SK-N-SH (cell line): ENCODE results near the gene NBEA. TPM values are rescaled to one million over a fixed set of nuclear protein-coding genes. Genes with fewer than 3 reads are reported as not detected.

Experiments used
- CTCF ChIA-PET: fragments of 300-600, 350-600 bp; formaldehyde crosslinking; extraction: SDS; loops from one replicate; lab custom pipeline; 2021; lab: Yijun Ruan, JAX
- POLR2A ChIA-PET: fragments of 350-600 bp; sonication (Branson Sonifier 250); formaldehyde crosslinking; extraction: SDS; loops from one replicate; lab custom pipeline; 2020; ENCODE audit warnings: antibody characterized with exemption, inconsistent platforms; lab: Yijun Ruan, JAX
- DNase-seq: peaks from one replicate; pipeline ENCODE4 v3.0.0; 2012
- H2AFZ ChIP-seq: fragments of 200-600 bp; sonication (generic); 2 replicates; pipeline ENCODE4 v1.8.1; 2016; ENCODE audit warnings: antibody characterized with exemption, mild to moderate bottlenecking, low read depth
- H3F3A ChIP-seq: fragments of 200-600 bp; sonication (generic); replicated peaks from 2 replicates; pipeline ENCODE3; 2016; ENCODE audit warnings: antibody characterized with exemption, mild to moderate bottlenecking; ENCODE audit not compliant: insufficient read depth
- H3K27ac ChIP-seq, 2 experiments: fragments of 200-500 bp in 1 of 2; fragments of 200-600 bp in 1 of 2; sonication (Bioruptor generic) in 1 of 2; sonication (generic), shearing (Covaris generic) in 1 of 2; 2 replicates each; pipeline versions ENCODE4 v1.5.1 to v1.6.1; 2014 to 2016; ENCODE audit warnings: low read depth in 2 of 2, inconsistent platforms in 1 of 2, low read length in 1 of 2, mild to moderate bottlenecking in 1 of 2, mixed read lengths in 1 of 2
- H3K27me3 ChIP-seq: fragments of 200-600 bp; sonication (generic), shearing (Covaris generic); 2 replicates; pipeline ENCODE4 v1.6.1; 2016; ENCODE audit warnings: mixed run types; ENCODE audit not compliant: insufficient read depth
- H3K36me3 ChIP-seq, 2 experiments: fragments of 200-500 bp in 1 of 2; fragments of 200-600 bp in 1 of 2; sonication (Bioruptor generic) in 1 of 2; sonication (generic) in 1 of 2; replicated peaks in 1 of 2; 2 replicates each; pipeline versions ENCODE3 to v1.5.1; 2014 to 2016; ENCODE audit warnings: low read length in 1 of 2, mild to moderate bottlenecking in 1 of 2; ENCODE audit not compliant: insufficient read depth in 2 of 2, control insufficient read depth in 1 of 2
- H3K4me1 ChIP-seq, 2 experiments: fragments of 200-500 bp in 1 of 2; fragments of 200-600 bp in 1 of 2; sonication (Bioruptor generic) in 1 of 2; sonication (generic), shearing (Covaris generic) in 1 of 2; 2 replicates each; pipeline versions ENCODE4 v1.5.1 to v1.6.1; 2014 to 2016; ENCODE audit warnings: low read depth in 1 of 2, low read length in 1 of 2, mixed run types in 1 of 2; ENCODE audit not compliant: insufficient read depth in 2 of 2, control insufficient read depth in 1 of 2
- H3K4me2 ChIP-seq: fragments of 200-600 bp; sonication (generic), shearing (Covaris generic); 2 replicates; pipeline ENCODE4 v1.6.1; 2017; ENCODE audit warnings: mixed run types
- H3K4me3 ChIP-seq, 2 experiments: fragments of 200-500 bp in 1 of 2; fragments of 200-600 bp in 1 of 2; sonication (Bioruptor generic) in 1 of 2; sonication (generic), shearing (Covaris generic) in 1 of 2; 2 replicates each; pipeline versions ENCODE4 v1.5.1 to v1.8.1; 2014 to 2016; ENCODE audit warnings: low read depth in 2 of 2, inconsistent platforms in 1 of 2, low read length in 1 of 2, mild to moderate bottlenecking in 1 of 2, mixed read lengths in 1 of 2, moderate library complexity in 1 of 2
- H3K79me2 ChIP-seq: fragments of 200-600 bp; sonication (generic); 2 replicates; pipeline ENCODE4 v1.8.1; 2017; ENCODE audit warnings: mild to moderate bottlenecking; ENCODE audit not compliant: insufficient read depth
- H3K9ac ChIP-seq: fragments of 200-600 bp; sonication (generic); 2 replicates; pipeline ENCODE4 v1.6.1; 2017; ENCODE audit warnings: mixed run types
- H3K9me2 ChIP-seq: fragments of 200-600 bp; sonication (generic); 2 replicates; pipeline ENCODE4 v1.6.1; 2017; ENCODE audit warnings: mixed run types
- H3K9me3 ChIP-seq: fragments of 200-600 bp; sonication (generic); 2 replicates; pipeline ENCODE4 v1.6.1; 2017; ENCODE audit warnings: mixed run types, mild to moderate bottlenecking, moderate library complexity
- H4K20me1 ChIP-seq: fragments of 200-600 bp; sonication (generic); 2 replicates; pipeline ENCODE4 v1.6.1; 2017; ENCODE audit warnings: mild to moderate bottlenecking, mixed run types; ENCODE audit not compliant: insufficient read depth
- ELF1 ChIP-seq: IDR thresholded peaks from 2 replicates; pipeline ENCODE4 v1.4.0; 2012
- EZH2phosphoT487 ChIP-seq: fragments of 200-600 bp; sonication (generic); IDR thresholded peaks from 2 replicates; pipeline ENCODE4 v1.6.1; 2017; ENCODE audit warnings: low read depth, mixed run types, mild to moderate bottlenecking, antibody characterized with exemption, moderate library complexity, borderline replicate concordance
- FOSL2 ChIP-seq: IDR thresholded peaks from 2 replicates; pipeline ENCODE4 v1.4.0; 2012; ENCODE audit warnings: low read depth, mild to moderate bottlenecking, moderate library complexity, borderline replicate concordance
- FOXM1 ChIP-seq: IDR thresholded peaks from 2 replicates; pipeline ENCODE4 v1.4.0; 2012; ENCODE audit warnings: low read depth, mild to moderate bottlenecking
- GATA2 ChIP-seq: sonication (generic); formaldehyde crosslinking; IDR thresholded peaks from 2 replicates; pipeline ENCODE4 v1.5.0; 2020; ENCODE audit warnings: mild to moderate bottlenecking, missing genetic modification reagents
- JUND ChIP-seq: IDR thresholded peaks from 2 replicates; pipeline ENCODE4 v1.4.0; 2012
- MAX ChIP-seq: IDR thresholded peaks from 2 replicates; pipeline ENCODE4 v1.4.0; 2012; ENCODE audit warnings: low read depth
- MEF2A ChIP-seq: IDR thresholded peaks from 2 replicates; pipeline ENCODE4 v1.4.0; 2012; ENCODE audit warnings: low read depth, borderline replicate concordance
- NRF1 ChIP-seq: IDR thresholded peaks from 2 replicates; pipeline ENCODE4 v1.6.1; 2012; ENCODE audit warnings: low read depth, mild to moderate bottlenecking, low read length
- PBX3 ChIP-seq: IDR thresholded peaks from 2 replicates; pipeline ENCODE4; 2012
- POLR2AphosphoS5 ChIP-seq: IDR thresholded peaks from 2 replicates; pipeline ENCODE4 v1.6.1; 2012; ENCODE audit warnings: low read depth, low read length
- RAD21 ChIP-seq: IDR thresholded peaks from 2 replicates; pipeline ENCODE4 v1.6.1; 2012; ENCODE audit warnings: mild to moderate bottlenecking, low read length
- SMC3 ChIP-seq: IDR thresholded peaks from 2 replicates; pipeline ENCODE4 v1.6.1; 2012; ENCODE audit warnings: low read depth, low read length, improper control_type of control experiment
- TAF1 ChIP-seq: IDR thresholded peaks from 2 replicates; pipeline ENCODE4 v1.6.1; 2012; ENCODE audit warnings: low read depth, mild to moderate bottlenecking, low read length, moderate library complexity, borderline replicate concordance
- TCF12 ChIP-seq: IDR thresholded peaks from 2 replicates; pipeline ENCODE4 v1.4.0; 2012
- TEAD4 ChIP-seq: IDR thresholded peaks from 2 replicates; pipeline ENCODE4 v1.4.0; 2012; ENCODE audit warnings: mild to moderate bottlenecking, borderline replicate concordance; ENCODE audit not compliant: insufficient read depth
- USF2 ChIP-seq: fragments of 150-350 bp; IDR thresholded peaks from 2 replicates; pipeline ENCODE4 v1.6.1; 2017; ENCODE audit warnings: antibody characterized with exemption, low read length, low read depth, borderline replicate concordance
- YY1 ChIP-seq: IDR thresholded peaks from 2 replicates; pipeline ENCODE4 v1.4.0; 2012; ENCODE audit warnings: low read depth, mild to moderate bottlenecking
- WGBS: methylation state at CpG from one replicate; pipeline ENCODE4 v1.1.6; 2017; ENCODE audit warnings: low lambda C conversion rate; 5-methylcytosine and 5-hydroxymethylcytosine counted together
- polyA plus RNA-seq, 3 experiments: library from polyadenylated mRNA; depleted of rRNA; stranded (reverse); fragments of >200 nt; gene quantifications; 2 replicates each; pipeline ENCODE4 v1.2.3, GENCODE V29; 2012
- TF ChIP-seq, protein P1 (sequence below): fragments of 200-600 bp; sonication (generic); IDR thresholded peaks from 2 replicates; pipeline ENCODE4 v1.6.1; 2017; ENCODE audit warnings: antibody characterized with exemption, mild to moderate bottlenecking, moderate library complexity
- TF ChIP-seq, protein P2 (sequence below): IDR thresholded peaks from 2 replicates; pipeline ENCODE4 v1.6.1; 2012; ENCODE audit warnings: mild to moderate bottlenecking, low read depth, low read length, moderate library complexity
- TF ChIP-seq, protein P3 (sequence below): IDR thresholded peaks from 2 replicates; pipeline ENCODE4 v1.4.0; 2012; ENCODE audit warnings: low read depth, borderline replicate concordance

The NBEA gene
- polyA plus RNA-seq, 1 of the 3 experiments (the other 2 are of a cell fraction): 12.3 TPM

- Histone ChIP-seq H3K4me1 (peaks cover 0 to 4% of the 10 kb centered on the region in 2 experiments; a peak in 2 of 4 replicates), H3K36me3 (no peaks in the 10 kb centered on the region), H3K9ac (no peak overlapping the region), H3K79me2 (no peaks in the 10 kb centered on the region), H3K9me3 (no peaks in the 10 kb centered on the region), H3F3A (peaks cover 12% of the 10 kb centered on the region), H2AFZ (0 out of 2 replicates have a peak overlapping the region, but pooled peaks have one; percentile 22), H3K27me3 (no peaks in the 10 kb centered on the region), H4K20me1 (no peaks in the 10 kb centered on the region), H3K9me2 (no peaks in the 10 kb centered on the region; the same call in 1 of the 2 replicates), H3K4me3 (no peak overlapping the region), H3K4me2 (no peak overlapping the region), H3K27ac (peak overlapping the region in 1 of 2 experiments; percentile 29; a peak in 2 of 4 replicates)
- TF ChIP-seq SMC3: no peak
- TF ChIP-seq MEF2A: no peak
- TF ChIP-seq PBX3: peak; percentile 64
- TF ChIP-seq, protein P1, sequence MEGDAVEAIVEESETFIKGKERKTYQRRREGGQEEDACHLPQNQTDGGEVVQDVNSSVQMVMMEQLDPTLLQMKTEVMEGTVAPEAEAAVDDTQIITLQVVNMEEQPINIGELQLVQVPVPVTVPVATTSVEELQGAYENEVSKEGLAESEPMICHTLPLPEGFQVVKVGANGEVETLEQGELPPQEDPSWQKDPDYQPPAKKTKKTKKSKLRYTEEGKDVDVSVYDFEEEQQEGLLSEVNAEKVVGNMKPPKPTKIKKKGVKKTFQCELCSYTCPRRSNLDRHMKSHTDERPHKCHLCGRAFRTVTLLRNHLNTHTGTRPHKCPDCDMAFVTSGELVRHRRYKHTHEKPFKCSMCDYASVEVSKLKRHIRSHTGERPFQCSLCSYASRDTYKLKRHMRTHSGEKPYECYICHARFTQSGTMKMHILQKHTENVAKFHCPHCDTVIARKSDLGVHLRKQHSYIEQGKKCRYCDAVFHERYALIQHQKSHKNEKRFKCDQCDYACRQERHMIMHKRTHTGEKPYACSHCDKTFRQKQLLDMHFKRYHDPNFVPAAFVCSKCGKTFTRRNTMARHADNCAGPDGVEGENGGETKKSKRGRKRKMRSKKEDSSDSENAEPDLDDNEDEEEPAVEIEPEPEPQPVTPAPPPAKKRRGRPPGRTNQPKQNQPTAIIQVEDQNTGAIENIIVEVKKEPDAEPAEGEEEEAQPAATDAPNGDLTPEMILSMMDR: no peak
- no peak for TF ChIP-seq NRF1
- TF ChIP-seq, protein P2, sequence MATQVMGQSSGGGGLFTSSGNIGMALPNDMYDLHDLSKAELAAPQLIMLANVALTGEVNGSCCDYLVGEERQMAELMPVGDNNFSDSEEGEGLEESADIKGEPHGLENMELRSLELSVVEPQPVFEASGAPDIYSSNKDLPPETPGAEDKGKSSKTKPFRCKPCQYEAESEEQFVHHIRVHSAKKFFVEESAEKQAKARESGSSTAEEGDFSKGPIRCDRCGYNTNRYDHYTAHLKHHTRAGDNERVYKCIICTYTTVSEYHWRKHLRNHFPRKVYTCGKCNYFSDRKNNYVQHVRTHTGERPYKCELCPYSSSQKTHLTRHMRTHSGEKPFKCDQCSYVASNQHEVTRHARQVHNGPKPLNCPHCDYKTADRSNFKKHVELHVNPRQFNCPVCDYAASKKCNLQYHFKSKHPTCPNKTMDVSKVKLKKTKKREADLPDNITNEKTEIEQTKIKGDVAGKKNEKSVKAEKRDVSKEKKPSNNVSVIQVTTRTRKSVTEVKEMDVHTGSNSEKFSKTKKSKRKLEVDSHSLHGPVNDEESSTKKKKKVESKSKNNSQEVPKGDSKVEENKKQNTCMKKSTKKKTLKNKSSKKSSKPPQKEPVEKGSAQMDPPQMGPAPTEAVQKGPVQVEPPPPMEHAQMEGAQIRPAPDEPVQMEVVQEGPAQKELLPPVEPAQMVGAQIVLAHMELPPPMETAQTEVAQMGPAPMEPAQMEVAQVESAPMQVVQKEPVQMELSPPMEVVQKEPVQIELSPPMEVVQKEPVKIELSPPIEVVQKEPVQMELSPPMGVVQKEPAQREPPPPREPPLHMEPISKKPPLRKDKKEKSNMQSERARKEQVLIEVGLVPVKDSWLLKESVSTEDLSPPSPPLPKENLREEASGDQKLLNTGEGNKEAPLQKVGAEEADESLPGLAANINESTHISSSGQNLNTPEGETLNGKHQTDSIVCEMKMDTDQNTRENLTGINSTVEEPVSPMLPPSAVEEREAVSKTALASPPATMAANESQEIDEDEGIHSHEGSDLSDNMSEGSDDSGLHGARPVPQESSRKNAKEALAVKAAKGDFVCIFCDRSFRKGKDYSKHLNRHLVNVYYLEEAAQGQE: no peak
- no peak for TF ChIP-seq USF2
- no peak for TF ChIP-seq EZH2phosphoT487
- TF ChIP-seq TAF1: no peak
- peak; percentile 32 for TF ChIP-seq JUND
- no peak for TF ChIP-seq YY1
- TF ChIP-seq ELF1: no peak
- no peak for TF ChIP-seq POLR2AphosphoS5
- no peak for TF ChIP-seq TEAD4
- no peak for TF ChIP-seq FOXM1
- TF ChIP-seq, protein P3, sequence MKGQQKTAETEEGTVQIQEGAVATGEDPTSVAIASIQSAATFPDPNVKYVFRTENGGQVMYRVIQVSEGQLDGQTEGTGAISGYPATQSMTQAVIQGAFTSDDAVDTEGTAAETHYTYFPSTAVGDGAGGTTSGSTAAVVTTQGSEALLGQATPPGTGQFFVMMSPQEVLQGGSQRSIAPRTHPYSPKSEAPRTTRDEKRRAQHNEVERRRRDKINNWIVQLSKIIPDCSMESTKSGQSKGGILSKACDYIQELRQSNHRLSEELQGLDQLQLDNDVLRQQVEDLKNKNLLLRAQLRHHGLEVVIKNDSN: peak; percentile 43; the same call in 1 of the 2 replicates
- peak; percentile 32; the same call in 1 of the 2 replicates for TF ChIP-seq TCF12
- TF ChIP-seq GATA2: no peak
- peak; percentile 45; the same call in 1 of the 2 replicates for TF ChIP-seq FOSL2
- TF ChIP-seq MAX: no peak
- no peak for TF ChIP-seq RAD21
- no peak for DNase-seq
- POLR2A ChIA-PET: no interaction called here
- WGBS: 51% methylated on average over 4 of the region's 4 CpGs
- CTCF ChIA-PET: interaction anchor here (0.6 kb wide), 1 partner anchor 823 kb away, joined by 3 read pairs; no protein-coding TSS in a partner anchor
Observed at GRCh38 chr13:35139591-35139990, 197.5 kb downstream of the NBEA start.
